AG04449 (cell line): ENCODE results near the gene TMEM232.
A peak's percentile ranks its signal among the peaks of the same experiment; 100 is the strongest.

ENCODE experiments used
- CTCF ChIA-PET: fragments of 350-600 bp; formaldehyde crosslinking; extraction: SDS; loops from one replicate; lab custom pipeline; 2021; ENCODE audit warnings: antibody characterized with exemption; lab: Yijun Ruan, JAX
- POLR2A ChIA-PET: fragments of 400-600, 350-600 bp; formaldehyde crosslinking; extraction: SDS; loops from one replicate; lab custom pipeline; 2020; ENCODE audit warnings: antibody characterized with exemption, inconsistent platforms; lab: Yijun Ruan, JAX
- DNase-seq: peaks from one replicate; pipeline ENCODE4 v3.0.0-alpha.2; 2010; ENCODE audit warnings: low read depth, low spot score
- H3K4me3 ChIP-seq: 2 replicates; pipeline ENCODE4 v1.5.1; 2011; ENCODE audit warnings: low read depth, mild to moderate bottlenecking, control low read depth, low read length
- TF ChIP-seq, protein P1 (sequence below): IDR thresholded peaks from one replicate; pipeline ENCODE4 v1.5.1; 2011; ENCODE audit warnings: mild to moderate bottlenecking, moderate library complexity, low read length, control low read depth, inconsistent platforms; ENCODE audit not compliant: insufficient read depth; ENCODE audit errors: missing control alignments

Gene TMEM232

DNA sequence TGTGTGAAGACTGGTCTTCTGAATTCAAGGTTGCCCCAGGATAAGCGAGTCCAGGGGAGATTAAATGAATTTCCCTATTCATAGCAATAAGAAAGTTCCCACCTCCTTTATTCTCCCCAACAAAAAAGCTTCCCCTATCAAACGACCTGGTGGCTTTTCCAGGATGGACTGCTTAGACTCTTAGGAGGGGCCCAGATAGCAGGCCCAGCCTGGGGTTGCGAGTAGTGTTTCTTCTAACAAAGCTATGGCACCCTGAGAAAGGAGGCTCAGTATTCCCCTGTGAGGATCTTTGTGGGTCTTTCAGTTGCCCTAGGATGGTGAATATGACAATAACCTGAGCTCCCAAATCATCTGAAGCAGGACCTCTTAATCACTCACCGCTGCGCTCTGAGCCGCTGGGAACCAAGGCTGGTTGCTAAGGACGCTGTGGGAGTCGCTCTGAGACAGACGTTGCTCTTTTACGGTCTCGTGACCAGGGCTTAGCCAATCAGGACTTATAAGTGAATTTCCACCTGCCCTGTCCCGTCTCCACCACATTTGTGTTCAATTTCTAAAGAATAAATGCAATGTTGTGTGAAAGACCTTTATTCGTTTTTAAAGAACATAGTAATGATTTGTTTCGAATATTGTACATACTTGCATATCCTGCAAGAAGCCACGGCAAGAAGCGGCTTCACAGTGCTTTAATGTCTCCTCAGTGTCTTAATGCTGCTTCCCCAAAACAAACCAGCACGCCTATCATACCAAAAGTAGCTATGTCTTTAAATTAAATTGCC, at the start of gene TMEM232:
TMEM232 (minus strand) TSS at position 423 of the 776 bp plus-strand sequence. CDS start 59,319 bp downstream, outside the sequence.
- peak within 1 kb of the TSS; percentile 42 for H3K4me3 ChIP-seq
- POLR2A ChIA-PET, result no interaction called here
- TF ChIP-seq, protein P1, sequence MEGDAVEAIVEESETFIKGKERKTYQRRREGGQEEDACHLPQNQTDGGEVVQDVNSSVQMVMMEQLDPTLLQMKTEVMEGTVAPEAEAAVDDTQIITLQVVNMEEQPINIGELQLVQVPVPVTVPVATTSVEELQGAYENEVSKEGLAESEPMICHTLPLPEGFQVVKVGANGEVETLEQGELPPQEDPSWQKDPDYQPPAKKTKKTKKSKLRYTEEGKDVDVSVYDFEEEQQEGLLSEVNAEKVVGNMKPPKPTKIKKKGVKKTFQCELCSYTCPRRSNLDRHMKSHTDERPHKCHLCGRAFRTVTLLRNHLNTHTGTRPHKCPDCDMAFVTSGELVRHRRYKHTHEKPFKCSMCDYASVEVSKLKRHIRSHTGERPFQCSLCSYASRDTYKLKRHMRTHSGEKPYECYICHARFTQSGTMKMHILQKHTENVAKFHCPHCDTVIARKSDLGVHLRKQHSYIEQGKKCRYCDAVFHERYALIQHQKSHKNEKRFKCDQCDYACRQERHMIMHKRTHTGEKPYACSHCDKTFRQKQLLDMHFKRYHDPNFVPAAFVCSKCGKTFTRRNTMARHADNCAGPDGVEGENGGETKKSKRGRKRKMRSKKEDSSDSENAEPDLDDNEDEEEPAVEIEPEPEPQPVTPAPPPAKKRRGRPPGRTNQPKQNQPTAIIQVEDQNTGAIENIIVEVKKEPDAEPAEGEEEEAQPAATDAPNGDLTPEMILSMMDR, result no peak

DNA sequence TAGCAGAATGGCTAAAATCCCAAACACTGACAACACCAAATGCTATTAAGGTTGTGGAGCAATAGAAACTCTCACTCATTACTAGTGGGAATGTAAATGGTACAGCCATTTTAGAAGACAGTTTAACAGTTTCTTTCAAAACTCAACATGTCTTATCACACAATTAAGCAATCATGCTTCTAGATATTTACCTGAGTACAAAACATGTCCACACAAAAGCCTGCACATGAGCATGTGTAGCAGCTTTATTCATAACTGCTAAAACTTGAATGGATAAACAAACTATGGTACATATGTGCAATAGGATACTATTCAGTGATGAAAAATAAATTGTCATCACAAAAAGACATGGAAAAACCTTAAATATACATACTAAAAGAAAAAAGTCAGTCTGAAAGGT, 43.8 kb upstream of the TMEM232 start:
- DNase-seq, result no peak
- TF ChIP-seq, protein P1, result no peak
- POLR2A ChIA-PET, result no interaction called here
- CTCF ChIA-PET, result no interaction called here
- no peak overlapping the region for H3K4me3 ChIP-seq

More for the DNA sequence above, at the start of gene TMEM232:
- no peak for DNase-seq
- CTCF ChIA-PET, result interaction anchor here (0.7 kb wide), 1 partner anchor 286 kb away, joined by 3 read pairs; no protein-coding TSS in a partner anchor

DNA sequence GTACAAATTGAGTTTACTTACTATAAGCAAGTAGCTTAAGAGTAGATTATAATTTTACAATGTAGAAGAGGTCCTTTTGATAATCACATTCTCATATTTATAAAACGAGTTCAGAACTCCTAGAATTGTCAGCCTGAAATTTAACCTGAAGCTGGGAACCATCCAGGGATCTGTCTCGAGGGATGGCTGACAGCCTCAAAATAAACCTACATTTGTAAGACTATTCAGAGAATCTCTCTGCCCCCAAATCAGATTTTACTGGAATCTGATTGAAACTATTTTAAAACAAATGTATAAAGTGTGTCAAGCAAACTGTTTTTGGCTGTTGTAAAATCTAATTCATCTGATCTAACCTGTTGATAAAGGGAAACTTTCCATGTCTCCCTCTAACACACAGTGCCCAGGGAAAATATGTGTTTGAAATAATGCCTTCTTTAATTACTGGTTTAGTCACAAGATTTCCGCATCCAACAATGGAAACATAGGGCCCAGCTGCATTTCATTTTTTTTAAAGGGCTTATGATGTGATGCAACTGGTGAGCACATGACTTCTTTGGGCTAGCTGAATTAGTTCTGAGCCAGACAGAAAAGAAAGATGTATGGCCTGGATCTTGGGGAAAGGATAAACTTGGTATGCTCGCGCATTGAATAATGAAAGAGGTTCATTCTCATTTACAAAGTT, 42.7 kb upstream of the TMEM232 start:
- CTCF ChIA-PET, result interaction anchor here (4.0 kb wide), 1 partner anchor 12 kb away, joined by 25 read pairs; no protein-coding TSS in a partner anchor

DNA sequence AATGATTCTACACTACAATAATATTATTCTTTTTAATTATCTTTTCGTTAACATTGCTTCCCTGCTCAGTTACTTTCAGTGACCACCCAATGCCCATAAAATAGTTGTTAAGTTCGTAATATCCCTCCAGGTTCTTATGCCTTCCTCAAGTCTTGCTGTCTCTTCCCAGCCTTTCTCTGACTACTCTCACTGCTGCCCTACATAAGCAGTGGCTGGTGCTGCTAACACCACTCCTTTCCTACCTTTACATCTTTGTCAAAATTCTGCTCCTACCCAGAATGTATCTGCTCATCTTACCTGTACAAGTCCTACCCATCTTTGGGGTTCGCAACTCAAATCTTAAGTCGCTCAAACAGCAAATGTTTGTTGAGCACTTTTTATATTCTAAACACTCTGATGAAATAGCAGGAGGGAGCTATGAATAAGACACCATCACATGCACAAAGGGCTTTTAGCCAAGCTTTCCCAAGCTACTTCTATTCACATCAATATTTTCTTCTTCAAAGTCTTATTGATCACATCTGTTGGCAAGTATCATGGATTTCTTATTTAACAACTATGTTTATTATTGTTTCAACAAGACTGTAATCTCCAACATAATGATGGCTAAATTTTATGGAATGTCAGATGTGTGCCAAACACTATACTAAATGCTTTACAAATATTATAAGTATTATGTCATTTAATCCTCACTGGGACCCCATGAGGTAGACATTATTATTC, 41.8 kb upstream of the TMEM232 start:
- POLR2A ChIA-PET, result no interaction called here
- H3K4me3 ChIP-seq, result no peak overlapping the region

More for the DNA sequence above, 42.7 kb upstream of the TMEM232 start:
- DNase-seq, result peak; percentile 57
- TF ChIP-seq, protein P1, result no peak
- H3K4me3 ChIP-seq, result no peak overlapping the region
- POLR2A ChIA-PET, result no interaction called here

DNA sequence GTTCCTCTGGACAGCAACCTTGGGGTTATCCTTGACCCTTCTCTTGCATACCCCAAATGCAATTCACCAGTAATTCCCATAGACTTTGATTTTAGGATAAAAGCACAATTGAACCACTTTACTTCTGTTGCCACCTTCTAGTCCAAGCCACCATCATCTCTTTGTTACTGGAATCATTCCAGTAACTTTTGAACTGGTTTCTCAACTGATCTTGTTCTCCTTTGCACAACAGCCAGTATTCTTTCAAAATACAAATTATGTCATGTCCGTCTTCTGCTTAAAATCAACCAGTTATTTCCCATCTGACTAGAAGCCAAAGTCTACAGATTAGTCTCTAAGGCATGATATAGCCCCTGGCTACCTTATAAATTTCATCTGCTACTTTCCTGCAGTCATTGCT, 33.7 kb upstream of the TMEM232 start:
- no peak overlapping the region for H3K4me3 ChIP-seq
- ChIA-PET POLR2A (no interaction called here), CTCF (interaction anchor here (1.3 kb wide), 1 partner anchor 358 kb away, joined by 3 read pairs; no protein-coding TSS in a partner anchor)
- TF ChIP-seq, protein P1, result no peak
- no peak for DNase-seq

More for the DNA sequence above, 41.8 kb upstream of the TMEM232 start:
- CTCF ChIA-PET, result interaction anchor here (4.0 kb wide), 1 partner anchor 11 kb away, joined by 25 read pairs; no protein-coding TSS in a partner anchor
- TF ChIP-seq, protein P1, result no peak
- no peak for DNase-seq
